WTC11 (cell line): ENCODE results near the gene SLC38A3.

Experiments
- ATF6 ChIP-seq: sonication (generic); formaldehyde crosslinking; IDR thresholded peaks from 2 replicates; pipeline ENCODE4 v1.8.1; 2023; ENCODE audit warnings: mild to moderate bottlenecking, missing genetic modification reagents
- CBFB ChIP-seq: sonication (generic); formaldehyde crosslinking; IDR thresholded peaks from 2 replicates; pipeline ENCODE4 v1.8.1; 2022; ENCODE audit warnings: mild to moderate bottlenecking, low read depth, missing genetic modification reagents
- CTCF ChIP-seq: fragments of 200-600 bp; IDR thresholded peaks from 2 replicates; pipeline ENCODE4 v1.8.0; 2022; ENCODE audit warnings: antibody characterized with exemption
- E2F5 ChIP-seq: sonication (generic); formaldehyde crosslinking; IDR thresholded peaks from 2 replicates; pipeline ENCODE4 v1.8.1; 2022; ENCODE audit warnings: mild to moderate bottlenecking, moderate library complexity, missing genetic modification reagents
- PRDM15 ChIP-seq: sonication (generic); formaldehyde crosslinking; IDR thresholded peaks from 2 replicates; pipeline ENCODE4 v1.8.0; 2022; ENCODE audit warnings: missing genetic modification reagents
- STAT6 ChIP-seq: sonication (generic); formaldehyde crosslinking; conservative IDR thresholded peaks from 2 replicates; pipeline ENCODE4 v1.8.1; 2023; ENCODE audit warnings: mild to moderate bottlenecking, low read depth, missing genetic modification reagents, moderate library complexity
- ZBTB21 ChIP-seq: sonication (generic); formaldehyde crosslinking; IDR thresholded peaks from 2 replicates; pipeline ENCODE4 v1.8.1; 2023; ENCODE audit warnings: mild to moderate bottlenecking, missing genetic modification reagents, borderline replicate concordance
- ZNF232 ChIP-seq: sonication (generic); formaldehyde crosslinking; IDR thresholded peaks from 2 replicates; pipeline ENCODE4 v1.8.0; 2022; ENCODE audit warnings: mild to moderate bottlenecking, missing genetic modification reagents
- ZNF263 ChIP-seq: sonication (generic); formaldehyde crosslinking; IDR thresholded peaks from 2 replicates; pipeline ENCODE4 v1.8.1; 2022; ENCODE audit warnings: low read depth, mild to moderate bottlenecking, moderate library complexity, missing genetic modification reagents

GRCh38 chr3:50236484-50237132 lies 31.5 kb downstream of the SLC38A3 start:
- no peak for TF ChIP-seq CTCF
- TF ChIP-seq CBFB (CRISPR knock-in tag), result no peak
- TF ChIP-seq ZNF232 (CRISPR knock-in tag), result no peak
- no peak for TF ChIP-seq E2F5 (CRISPR knock-in tag)
- no peak for TF ChIP-seq PRDM15 (CRISPR knock-in tag)
- TF ChIP-seq ZBTB21, result no peak
- no peak for TF ChIP-seq ATF6 (CRISPR knock-in tag)
- TF ChIP-seq ZNF263 (CRISPR knock-in tag), result no peak; the same call in none of the 2 replicates
- no peak for TF ChIP-seq STAT6 (CRISPR knock-in tag)
